ENCODE measurements around the gene GGNBP2. TPM values are rescaled to one million over a fixed set of nuclear protein-coding genes. Genes with fewer than 3 reads are reported as not detected.

GGNBP2 gene
- total and polyA plus RNA-seq, 7 donors: 29.2 to 54.4 (median 40.0) TPM

- Histone ChIP-seq H3K36me3 (ENCODE audit: insufficient read depth in 1 of 2, low read depth in 1 of 2) (no peaks in the 10 kb centered on the region), H3K27ac (no peak overlapping the region), H3K9me3 (no peaks in the 10 kb centered on the region), H3K4me1 (peaks cover 4% of the 10 kb centered on the region), H3K27me3 (ENCODE audit: insufficient read depth in 3 of 3, low read length in 2 of 3) (no peaks in the 10 kb centered on the region), H3K4me3 (no peak overlapping the region)
- 77 to 87% (median 78%) methylated on average over 7 of the region's 7 CpGs for WGBS, 3 donors
- TF ChIP-seq CTCF (IDR thresholded peaks at IDR 0.05): no peak
- intact Hi-C loops (cut with DNase I): loop anchor here in 1 of 2 donors (5.0 kb wide), 1 partner anchor 93 kb away; no protein-coding TSS in a partner anchor
- DNase-seq: no peak
- ATAC-seq: no peak
Observed at GRCh38 chr17:36614081-36614480, 69.4 kb downstream of the GGNBP2 start.

- DNase-seq (no peak), ATAC-seq (peak; percentile 64 to 90 (median 79))
- H3K36me3 ChIP-seq (ENCODE audit: insufficient read depth in 1 of 2, low read depth in 1 of 2): no peaks in the 10 kb centered on the region
- H3K4me1 ChIP-seq: peaks cover 4% of the 10 kb centered on the region
- intact Hi-C loops (cut with DNase I): loop anchor here in 1 of 2 donors (5.0 kb wide), 1 partner anchor 92 kb away; no protein-coding TSS in a partner anchor
- H3K27ac ChIP-seq: peak overlapping the region; percentile 36
- TF ChIP-seq CTCF (IDR thresholded peaks at IDR 0.05): no peak
- 11 to 16% (median 13%) methylated on average over 5 of the region's 5 CpGs for WGBS, 3 donors
- no peaks in the 10 kb centered on the region for H3K27me3 ChIP-seq (ENCODE audit: insufficient read depth in 3 of 3, low read length in 2 of 3)
- no peaks in the 10 kb centered on the region for H3K9me3 ChIP-seq
- no peak overlapping the region for H3K4me3 ChIP-seq
Observed at GRCh38 chr17:36614933-36615332, 70.2 kb downstream of the GGNBP2 start.

- ATAC-seq: no peak
Observed at GRCh38 chr17:36616061-36617029, 71.6 kb downstream of the GGNBP2 start.

GRCh38 chr17:36617773-36618172, 73.1 kb downstream of the GGNBP2 start:
- H3K27me3 ChIP-seq (ENCODE audit: insufficient read depth in 3 of 3, low read length in 2 of 3): no peaks in the 10 kb centered on the region
- H3K27ac ChIP-seq: no peak overlapping the region
- no peaks in the 10 kb centered on the region for H3K9me3 ChIP-seq
- WGBS, 3 donors: 87 to 91% (median 88%) methylated on average over 7 of the region's 7 CpGs
- no peak overlapping the region for H3K4me3 ChIP-seq
- intact Hi-C loops (cut with DNase I): no loop called here
- no peak for DNase-seq
- H3K4me1 ChIP-seq: peaks cover 4% of the 10 kb centered on the region
- H3K36me3 ChIP-seq (ENCODE audit: insufficient read depth in 1 of 2, low read depth in 1 of 2): no peaks in the 10 kb centered on the region
- no peak for TF ChIP-seq CTCF (IDR thresholded peaks at IDR 0.05)
- no peak for ATAC-seq

More at GRCh38 chr17:36616061-36617029, 71.6 kb downstream of the GGNBP2 start:
- Histone ChIP-seq H3K4me1 (peaks cover 4% of the 10 kb centered on the region), H3K9me3 (no peaks in the 10 kb centered on the region), H3K27ac (no peak overlapping the region), H3K36me3 (ENCODE audit: insufficient read depth in 1 of 2, low read depth in 1 of 2) (no peaks in the 10 kb centered on the region), H3K27me3 (ENCODE audit: insufficient read depth in 3 of 3, low read length in 2 of 3) (no peaks in the 10 kb centered on the region), H3K4me3 (no peak overlapping the region)
- intact Hi-C loops (cut with DNase I): no loop called here
- no peak for TF ChIP-seq CTCF (IDR thresholded peaks at IDR 0.05)
- no peak for DNase-seq
- WGBS, 3 donors: 88 to 90% (median 89%) methylated on average over 16 of the region's 16 CpGs
